ENCODE results near the gene HOMEZ. TPM values are rescaled to one million over a fixed set of nuclear protein-coding genes. Genes with fewer than 3 reads are reported as not detected.
"Not testable (repeated sequence)": the region's sequence is repeated elsewhere in the genome, so short reads cannot be mapped to it uniquely, and the experiment has no call there.

The HOMEZ gene
- total RNA-seq (2014; rRNA removed; shearing (Covaris generic)), result 2.3 and 3.3 TPM in 2 replicates
- polyA plus RNA-seq (2015; cell fraction: cytosol; rRNA removed), result 2.7 and 3.2 TPM in 2 replicates
- polyA plus RNA-seq (2015; cell fraction: nucleus; rRNA removed), result 1.8 and 3.5 TPM in 2 replicates

DNA sequence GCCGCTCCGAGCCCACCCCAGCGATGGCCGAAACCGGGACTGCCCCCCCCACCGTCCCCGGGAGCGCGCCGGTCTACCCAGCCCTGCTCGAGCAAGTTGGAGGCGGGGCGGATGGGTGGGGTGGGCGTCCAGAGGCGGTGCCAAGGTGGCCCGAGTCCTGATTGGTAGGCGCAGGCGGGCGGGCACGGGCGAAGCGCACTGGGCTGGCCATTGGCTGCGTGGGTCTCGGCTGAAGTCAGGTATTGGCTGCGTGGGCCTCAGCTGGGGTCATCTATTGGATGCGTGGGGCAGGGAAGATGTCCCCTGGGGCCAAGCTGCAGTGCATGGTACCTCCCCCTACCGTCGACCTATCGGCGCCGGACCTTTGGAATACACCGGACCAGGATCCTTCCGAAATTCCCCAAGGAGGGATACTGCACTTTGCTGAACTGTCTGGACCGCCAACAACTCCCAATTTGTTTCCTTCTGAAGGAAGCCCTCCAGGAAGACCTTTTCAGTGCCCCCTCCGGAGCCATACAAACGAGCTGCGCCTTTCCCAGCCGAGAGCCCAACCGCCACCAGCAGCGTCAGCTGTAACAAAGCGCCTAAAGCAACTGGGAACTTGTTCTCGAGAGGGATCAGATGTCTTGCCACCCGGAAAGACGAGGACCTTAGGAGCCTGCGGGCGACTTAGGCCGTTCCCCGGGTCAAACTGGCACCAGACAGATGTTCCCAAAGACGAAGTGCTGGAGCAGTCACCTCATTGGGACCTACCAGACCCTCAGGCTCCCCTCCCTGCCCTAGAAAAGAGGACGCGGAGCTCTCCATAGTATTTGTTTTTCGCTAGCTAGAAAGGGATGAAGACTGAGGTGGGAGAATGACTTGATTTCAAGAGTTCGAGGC is at the start of gene HOMEZ:
Gene HOMEZ (minus strand): TSS at position 113 of the 882 bp plus-strand sequence. CDS start 180 bp downstream, outside the sequence.
- DNase-seq (ENCODE audit: low read depth), result peak; percentile 98

DNA sequence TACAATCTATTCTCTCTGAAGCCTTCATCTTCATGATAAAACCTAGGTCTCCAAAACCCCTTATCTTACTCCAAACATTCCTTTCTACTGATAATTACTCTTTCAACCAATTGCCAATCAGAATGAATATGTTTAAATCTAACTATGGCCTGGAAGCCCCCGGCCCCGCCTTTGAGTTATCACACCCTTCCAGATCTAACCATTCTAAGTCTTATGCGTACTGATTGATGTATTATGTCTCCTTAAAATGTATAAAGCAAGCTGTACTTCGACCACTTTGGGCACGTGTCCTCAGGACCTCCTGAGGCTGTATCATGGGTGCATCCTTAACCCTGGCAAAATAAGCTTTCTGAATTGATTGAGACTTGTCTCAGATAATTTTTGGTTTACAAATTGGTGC is 49.7 kb upstream of the HOMEZ start:
- DNase-seq (ENCODE audit: low read depth), result no peak

- peak; percentile 53 for DNase-seq (ENCODE audit: low read depth)
Measured at GRCh38 chr14:23327947-23328744, 42.2 kb upstream of the HOMEZ start.

DNA sequence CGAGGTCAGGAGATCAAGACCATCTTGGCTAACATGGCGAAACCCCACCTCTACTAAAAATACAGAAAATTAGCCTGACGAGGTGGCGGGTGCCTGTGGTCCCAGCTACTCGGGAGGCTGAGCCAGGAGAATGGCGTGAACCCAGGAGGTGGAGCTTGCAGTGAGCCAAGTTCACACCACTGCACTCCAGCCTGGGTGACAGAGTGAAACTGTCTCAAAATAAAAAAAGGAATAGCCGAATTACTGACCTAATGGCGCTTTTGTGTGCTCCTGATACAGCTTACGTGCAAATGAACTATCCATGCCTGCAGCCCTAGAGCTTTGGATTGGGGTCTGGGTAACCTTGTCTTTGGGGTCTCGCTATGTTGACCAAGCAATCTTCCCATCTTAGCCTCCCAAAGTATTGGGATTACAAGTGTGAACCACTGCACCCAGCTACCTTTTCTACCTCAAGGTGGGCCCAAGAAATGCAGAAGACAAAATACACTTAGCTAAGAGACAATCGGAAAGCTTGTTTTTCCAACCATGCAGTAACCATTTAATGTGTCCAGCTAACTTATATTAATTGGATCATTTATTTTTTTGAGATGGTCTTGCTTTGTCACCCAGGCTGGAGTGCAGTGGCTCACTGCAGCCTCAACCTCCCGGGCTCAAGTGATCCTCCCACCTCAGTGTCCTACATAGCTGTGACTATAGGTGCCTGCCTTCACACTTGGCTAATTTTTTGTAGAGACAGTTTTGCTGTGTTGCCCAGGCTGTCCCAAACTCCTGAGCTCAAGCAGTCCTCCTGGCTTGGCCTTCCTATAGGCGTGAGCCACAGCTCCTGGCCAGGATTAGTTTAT is 40.8 kb upstream of the HOMEZ start:
- DNase-seq (ENCODE audit: low read depth), result no peak

- DNase-seq (ENCODE audit: low read depth), result not testable (repeated sequence)
Measured at GRCh38 chr14:23325746-23326145, 39.8 kb upstream of the HOMEZ start.

DNA sequence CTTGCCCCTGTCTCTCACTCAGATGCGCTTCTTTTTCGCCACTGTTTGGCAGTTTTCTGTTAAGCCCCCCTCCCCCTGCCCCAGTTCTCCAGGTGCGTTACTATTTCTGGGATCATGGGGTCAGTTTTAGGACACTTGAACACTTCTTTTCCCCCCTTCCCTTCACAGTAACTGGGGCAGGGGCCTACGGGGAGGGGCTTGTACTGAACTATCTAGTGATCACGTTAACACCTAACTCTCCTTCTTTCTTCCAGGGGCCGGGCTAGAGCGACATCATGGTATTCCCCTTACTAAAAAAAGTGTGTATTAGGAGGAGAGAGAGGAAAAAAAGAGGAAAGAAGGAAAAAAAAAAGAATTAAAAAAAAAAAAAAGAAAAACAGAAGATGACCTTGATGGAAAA is 39.1 kb upstream of the HOMEZ start:
- DNase-seq (ENCODE audit: low read depth), result no peak

DNA sequence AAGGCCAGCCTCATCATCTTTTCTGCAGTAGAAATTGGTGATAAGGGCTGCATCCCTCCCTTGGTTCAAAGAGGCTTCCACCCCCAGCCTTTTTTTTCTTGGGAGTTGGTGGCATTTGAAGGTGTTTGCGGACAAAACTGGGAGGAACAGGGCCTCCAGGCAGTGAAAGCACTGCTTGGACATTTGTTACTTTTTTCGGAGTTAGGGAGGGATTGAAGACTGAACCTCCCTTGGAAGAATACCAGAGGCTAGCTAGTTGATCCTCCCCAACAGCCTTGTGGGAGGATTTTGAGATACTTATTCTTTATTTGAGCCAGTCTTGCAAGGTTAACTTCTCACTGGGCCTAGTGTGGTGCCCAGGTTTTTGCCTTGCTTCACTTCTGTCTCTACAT is 38.5 kb upstream of the HOMEZ start:
- no peak for DNase-seq (ENCODE audit: low read depth)

GRCh38 chr14:23323838-23324454 is 38.0 kb upstream of the HOMEZ start:
- DNase-seq (ENCODE audit: low read depth), result no peak

- no peak for DNase-seq (ENCODE audit: low read depth)
Measured at GRCh38 chr14:23322568-23323517, 36.9 kb upstream of the HOMEZ start.

DNA sequence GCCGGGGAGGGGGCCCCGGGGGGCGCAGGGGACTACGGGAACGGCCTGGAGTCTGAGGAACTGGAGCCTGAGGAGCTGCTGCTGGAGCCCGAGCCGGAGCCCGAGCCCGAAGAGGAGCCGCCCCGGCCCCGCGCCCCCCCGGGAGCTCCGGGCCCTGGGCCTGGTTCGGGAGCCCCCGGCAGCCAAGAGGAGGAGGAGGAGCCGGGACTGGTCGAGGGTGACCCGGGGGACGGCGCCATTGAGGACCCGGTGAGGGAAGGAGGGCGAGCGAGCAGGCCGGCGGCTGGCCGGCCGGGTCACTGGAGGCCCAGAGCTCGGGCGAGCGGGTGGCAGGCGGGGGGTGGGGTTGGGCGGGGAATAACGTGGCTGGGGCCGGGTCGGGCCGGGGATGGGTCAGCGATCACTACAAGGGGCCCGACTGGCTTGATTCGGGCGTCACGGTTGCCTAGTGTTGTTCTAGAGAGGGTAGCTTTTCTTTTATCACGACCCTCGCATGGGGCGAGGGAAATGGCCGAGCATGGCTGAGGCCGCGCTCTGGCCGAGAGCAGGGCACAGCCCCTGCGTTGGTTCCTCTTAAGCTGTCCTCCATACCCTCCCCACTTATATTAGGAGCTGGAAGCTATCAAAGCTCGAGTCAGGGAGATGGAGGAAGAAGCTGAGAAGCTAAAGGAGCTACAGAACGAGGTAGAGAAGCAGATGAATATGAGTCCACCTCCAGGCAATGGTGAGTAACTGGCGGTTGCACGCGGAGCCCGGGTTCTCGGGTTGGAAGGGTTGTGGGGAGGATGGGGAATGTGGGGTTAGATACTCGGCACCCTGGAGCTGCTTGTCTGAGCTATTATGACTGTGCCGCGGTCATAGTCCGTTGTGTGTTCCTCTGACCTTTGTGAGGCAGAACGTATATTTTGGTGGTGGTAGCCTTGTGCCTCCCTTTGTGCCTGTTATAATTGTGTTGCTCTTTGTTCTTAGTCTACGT is 35.9 kb upstream of the HOMEZ start:
- peak; percentile 47 for DNase-seq (ENCODE audit: low read depth)

GRCh38 chr14:23320584-23321571 is 34.9 kb upstream of the HOMEZ start, which contains the start of gene PABPN1:
Gene PABPN1, plus strand, starts transcription at chr14:23321457. Its CDS starts 13 bp downstream, at chr14:23321470.
- DNase-seq (ENCODE audit: low read depth), result peak; percentile 100

DNA sequence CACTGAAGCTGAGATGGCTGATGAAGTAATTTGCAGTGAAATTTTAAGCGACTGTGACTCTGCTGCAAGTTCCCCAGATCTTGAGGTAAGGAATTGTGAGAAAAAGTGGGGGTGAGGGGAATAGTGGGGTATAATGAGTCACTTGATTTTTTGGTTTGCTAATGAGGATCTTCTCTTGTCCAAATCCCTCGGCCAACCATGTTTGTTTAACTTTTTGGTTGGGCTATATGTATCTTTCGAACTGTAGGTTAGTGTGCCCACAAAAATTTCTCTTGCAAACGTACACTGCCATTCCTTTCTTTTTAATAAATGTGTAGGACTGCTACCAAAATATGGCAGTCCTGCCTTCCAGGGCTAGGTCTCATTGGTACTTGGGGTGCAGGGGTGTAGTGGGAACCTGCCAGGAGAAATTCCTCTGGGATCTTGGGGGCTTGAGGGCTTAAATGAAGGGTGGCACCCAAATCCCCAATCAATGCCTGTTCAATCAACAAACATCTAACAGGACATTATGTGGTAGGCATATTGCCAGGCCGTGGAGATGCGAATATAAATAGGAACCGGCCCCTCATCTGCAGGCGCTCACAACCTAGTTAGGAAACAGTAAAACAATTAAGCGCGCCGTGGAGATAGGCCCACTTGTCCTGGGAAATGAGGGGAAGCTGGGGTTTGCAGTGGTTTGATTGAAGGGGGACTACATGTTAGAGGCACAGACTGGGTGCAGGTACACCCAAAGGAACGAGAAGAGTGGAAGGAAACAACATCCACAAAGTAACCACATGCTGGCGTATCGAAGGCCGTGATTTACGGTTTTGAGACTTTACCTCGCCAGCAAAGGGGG is 34.0 kb upstream of the HOMEZ start:
- no peak for DNase-seq (ENCODE audit: low read depth)

- no peak for DNase-seq (ENCODE audit: low read depth)
Measured at GRCh38 chr14:23316300-23316699, 30.4 kb upstream of the HOMEZ start.

GRCh38 chr14:23310546-23310945 is 24.6 kb upstream of the HOMEZ start:
- DNase-seq (ENCODE audit: low read depth), result no peak

- DNase-seq (ENCODE audit: low read depth), result no peak
Measured at GRCh38 chr14:23308721-23309445, 23.0 kb upstream of the HOMEZ start.
